HG02588 (cell line): ENCODE measurements around the gene MUS81.
A peak's percentile ranks its signal among the peaks of the same experiment; 100 is the strongest.

Experiments used
- ATAC-seq: cut with Tn5 transposase; IDR thresholded peaks from one replicate; pipeline ENCODE4 v1.9.1; 2021; ENCODE audit warnings: mild to moderate bottlenecking, moderate library complexity; ENCODE audit not compliant: unreplicated experiment

Gene MUS81

GRCh38 chr11:65859095-65859811 is 980 bp upstream of the MUS81 start:
- ATAC-seq, result peak; percentile 47

GRCh38 chr11:65859812-65860277 is 388 bp upstream of the MUS81 start:
- no peak for ATAC-seq

DNA sequence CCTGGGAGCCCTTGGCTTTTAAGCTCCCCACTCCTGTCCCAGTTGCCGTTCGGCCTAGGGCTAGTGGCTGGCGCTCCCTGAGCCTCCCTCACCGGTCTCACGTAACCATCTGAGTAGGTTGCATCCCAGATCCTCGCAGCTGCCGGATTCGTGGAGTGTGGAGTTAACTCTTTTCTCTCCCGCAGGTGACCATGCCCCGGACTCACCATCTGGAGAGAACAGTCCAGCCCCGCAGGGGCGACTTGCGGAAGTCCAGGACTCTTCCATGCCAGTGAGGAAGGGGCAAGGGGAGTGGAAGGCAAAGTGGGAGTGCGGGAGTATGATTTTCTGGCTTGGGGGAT is 902 bp downstream of the MUS81 start:
- ATAC-seq, result no peak

DNA sequence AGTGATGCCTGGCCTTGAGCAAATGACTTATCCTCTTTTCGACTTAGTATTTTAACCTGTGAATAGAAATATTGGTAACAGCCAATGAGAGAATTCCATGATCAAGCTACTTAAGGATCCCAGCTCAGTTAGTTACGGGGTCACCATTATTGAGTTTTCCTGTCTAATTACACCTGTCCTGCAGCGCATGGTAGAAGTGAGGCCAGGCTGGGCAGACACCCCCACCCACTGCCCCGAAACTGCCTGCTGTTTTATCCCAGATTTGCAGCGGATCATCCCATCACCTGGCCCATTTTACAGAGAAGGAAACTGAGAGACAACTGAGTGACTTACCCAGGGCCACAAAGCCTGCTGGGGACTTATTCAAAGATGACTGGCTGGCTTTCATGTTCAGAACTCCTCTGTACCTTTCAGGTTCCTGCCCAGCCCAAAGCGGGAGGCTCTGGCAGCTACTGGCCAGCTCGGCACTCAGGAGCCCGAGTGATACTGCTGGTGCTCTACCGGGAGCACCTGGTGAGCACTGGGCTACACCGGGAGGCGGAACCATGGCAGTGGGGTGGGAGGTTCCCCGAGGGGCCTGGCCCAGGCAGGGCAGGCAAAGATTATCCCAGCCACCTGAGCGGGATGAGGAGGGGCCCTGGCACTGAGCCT is 1.4 kb downstream of the MUS81 start:
- ATAC-seq, result no peak

GRCh38 chr11:65862191-65862735 is 2.0 kb downstream of the MUS81 start:
- no peak for ATAC-seq

GRCh38 chr11:65862941-65863888 is 3.0 kb downstream of the MUS81 start:
- ATAC-seq, result no peak

- no peak for ATAC-seq
Measured at GRCh38 chr11:65863889-65864705, 3.9 kb downstream of the MUS81 start.

- no peak for ATAC-seq
Measured at GRCh38 chr11:65864706-65865471, 4.7 kb downstream of the MUS81 start.

- no peak for ATAC-seq
Measured at GRCh38 chr11:65865550-65866172, 5.4 kb downstream of the MUS81 start.

DNA sequence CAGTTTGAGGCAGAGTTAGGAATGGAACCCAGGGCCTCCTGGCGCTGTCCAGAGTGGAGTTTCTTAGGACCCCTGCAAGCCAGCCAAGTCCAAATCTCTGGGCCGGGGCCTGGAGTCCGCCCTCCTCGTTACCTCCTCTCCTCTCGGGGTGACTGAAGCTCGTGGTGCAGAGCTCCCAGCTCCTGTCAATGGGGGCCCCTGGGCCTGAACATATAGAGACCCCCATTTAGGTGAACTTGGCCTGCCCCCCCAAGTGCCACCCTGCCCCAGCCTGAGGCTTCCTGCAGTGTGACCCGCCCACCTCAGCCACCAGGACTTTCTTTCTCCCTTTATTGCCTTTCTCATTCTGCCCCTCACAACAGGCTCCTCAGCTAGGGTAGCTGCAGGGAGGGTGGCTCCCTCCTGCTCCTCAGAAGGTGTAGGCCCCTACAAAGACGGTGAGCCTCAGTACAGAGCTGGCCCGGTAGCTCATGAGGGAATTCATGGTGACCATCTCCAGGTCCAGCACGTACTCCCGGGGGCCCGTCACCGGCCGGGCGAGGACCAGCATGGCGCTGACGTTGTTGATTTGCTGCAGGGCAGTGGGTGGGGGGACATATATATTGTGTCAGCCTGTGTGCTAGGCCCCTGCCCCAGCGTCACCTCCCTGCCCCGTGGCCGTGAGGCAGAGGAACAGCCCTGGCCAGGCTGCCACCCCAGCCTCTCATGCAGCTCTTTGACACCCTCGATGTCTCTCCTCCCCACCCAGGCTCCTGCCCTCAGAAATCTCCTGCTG is 6.5 kb downstream of the MUS81 start:
- no peak for ATAC-seq

- no peak for ATAC-seq
Measured at GRCh38 chr11:65867284-65868071, 7.2 kb downstream of the MUS81 start.

- no peak for ATAC-seq
Measured at GRCh38 chr11:65868076-65868667, 7.9 kb downstream of the MUS81 start.

DNA sequence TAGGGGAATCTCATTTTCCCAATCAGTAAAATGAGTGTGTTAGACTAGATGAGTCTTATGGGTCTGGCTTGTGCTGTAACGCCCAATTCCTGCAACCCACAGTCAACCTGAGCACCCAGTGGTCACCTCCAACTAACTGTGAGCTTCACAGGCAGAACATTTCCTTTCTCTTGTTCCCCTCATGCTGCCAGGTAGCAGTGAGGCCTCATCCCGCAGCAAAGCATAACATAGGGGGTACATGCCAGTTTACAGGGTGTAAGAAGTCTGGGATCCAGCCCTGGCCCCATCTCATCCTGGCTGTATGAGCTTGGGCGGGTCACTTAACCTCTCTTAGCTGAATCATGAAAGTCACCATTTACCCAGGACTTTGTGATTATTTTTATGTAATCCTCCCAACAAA is 8.7 kb downstream of the MUS81 start:
- ATAC-seq, result no peak

GRCh38 chr11:65869643-65870306 is 9.5 kb downstream of the MUS81 start:
- no peak for ATAC-seq

DNA sequence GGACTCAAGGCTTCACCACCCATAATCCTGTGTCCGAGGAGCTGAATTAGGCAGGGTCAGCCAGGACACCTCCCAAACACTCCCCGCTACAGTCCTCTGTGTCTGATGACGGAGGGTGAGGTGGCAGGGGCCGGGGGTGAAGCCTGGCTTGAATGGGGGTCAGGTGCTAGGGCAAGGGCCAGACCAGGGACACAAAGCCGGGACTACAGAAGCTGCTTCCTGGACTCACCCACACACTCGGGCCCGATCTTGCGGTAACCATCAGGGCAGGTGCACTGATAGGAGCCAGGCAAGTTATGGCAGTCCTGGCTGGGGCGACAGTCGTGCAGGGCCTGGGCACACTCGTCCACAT is 10.1 kb downstream of the MUS81 start:
- no peak for ATAC-seq

GRCh38 chr11:65870706-65871681 is 10.8 kb downstream of the MUS81 start:
- no peak for ATAC-seq
